Ishikawa (cell line): ENCODE results near the gene ZAP70.

Experiments
- CEBPB ChIP-seq: IDR thresholded peaks from 2 replicates; pipeline ENCODE4 v1.6.1; 2012
- CREB1 ChIP-seq: IDR thresholded peaks from 2 replicates; pipeline ENCODE4 v1.6.1; 2012; ENCODE audit warnings: low read depth
- EGR1 ChIP-seq: IDR thresholded peaks from 2 replicates; pipeline ENCODE4 v1.6.1; 2012
- EP300 ChIP-seq: IDR thresholded peaks from 2 replicates; pipeline ENCODE4 v1.6.1; 2012; ENCODE audit warnings: borderline replicate concordance
- FOXM1 ChIP-seq: IDR thresholded peaks from 2 replicates; pipeline ENCODE4 v1.6.1; 2012; ENCODE audit warnings: low read depth, borderline replicate concordance
- MAX ChIP-seq: IDR thresholded peaks from 2 replicates; pipeline ENCODE4 v1.6.1; 2012
- NFIC ChIP-seq: IDR thresholded peaks from 2 replicates; pipeline ENCODE4 v1.6.1; 2012
- RAD21 ChIP-seq: IDR thresholded peaks from 2 replicates; pipeline ENCODE4 v1.6.1; 2012; ENCODE audit warnings: low read depth
- REST ChIP-seq: IDR thresholded peaks from 2 replicates; pipeline ENCODE4 v1.6.1; 2012; ENCODE audit warnings: low read depth, mild to moderate bottlenecking
- TAF1 ChIP-seq: IDR thresholded peaks from 2 replicates; pipeline ENCODE4 v1.6.1; 2012; ENCODE audit warnings: low read depth, mild to moderate bottlenecking
- TCF12 ChIP-seq: IDR thresholded peaks from 2 replicates; pipeline ENCODE4 v1.6.1; 2012; ENCODE audit warnings: low read depth
- TEAD4 ChIP-seq: IDR thresholded peaks from 2 replicates; pipeline ENCODE4 v1.6.1; 2012
- USF1 ChIP-seq: IDR thresholded peaks from 2 replicates; pipeline ENCODE4 v1.6.1; 2012
- YY1 ChIP-seq: IDR thresholded peaks from 2 replicates; pipeline ENCODE4 v1.6.1; 2012; ENCODE audit warnings: low read depth
- ZBTB7A ChIP-seq: IDR thresholded peaks from 2 replicates; pipeline ENCODE4 v1.6.1; 2012; ENCODE audit warnings: low read depth

Gene ZAP70

GRCh38 chr2:97784953-97785352, 71.6 kb downstream of the ZAP70 start:
- TF ChIP-seq RAD21 (no peak), TCF12 (no peak), CREB1 (no peak), ZBTB7A (no peak), MAX (no peak)

GRCh38 chr2:97785818-97786217, 72.4 kb downstream of the ZAP70 start:
- TF ChIP-seq FOXM1 (no peak), EGR1 (no peak), USF1 (no peak), CREB1 (no peak), ZBTB7A (no peak), YY1 (no peak), EP300 (no peak), TEAD4 (no peak), CEBPB (no peak), RAD21 (no peak), REST (no peak), TAF1 (no peak), NFIC (no peak), TCF12 (no peak), MAX (no peak)

GRCh38 chr2:97788986-97789644, 75.7 kb downstream of the ZAP70 start:
- TF ChIP-seq TCF12: no peak
- no peak for TF ChIP-seq EP300
- no peak for TF ChIP-seq CREB1
- no peak for TF ChIP-seq RAD21
- no peak for TF ChIP-seq TEAD4
- TF ChIP-seq TAF1: no peak
- no peak for TF ChIP-seq REST
- TF ChIP-seq EGR1: no peak
- TF ChIP-seq USF1: no peak
